ENCODE data around the gene LIPC. TPM values are rescaled to one million over a fixed set of nuclear protein-coding genes. Genes with fewer than 3 reads are reported as not detected.

The LIPC gene
- total RNA-seq, 1 donor from 2014 or later, result not detected

GRCh38 chr15:58605931-58606530 is 174.2 kb downstream of the LIPC start:
- H3K27ac Mint-ChIP-seq (ENCODE audit: unreplicated experiment), result no peak overlapping the region
- H3K9me3 Mint-ChIP-seq (ENCODE audit: unreplicated experiment), result no peaks in the 10 kb centered on the region
- no peak for DNase-seq (ENCODE audit: low spot score)
- H3K36me3 Mint-ChIP-seq (ENCODE audit: low read depth, unreplicated experiment), result peaks cover 24% of the 10 kb centered on the region
- no peak overlapping the region for H3K4me3 Mint-ChIP-seq (ENCODE audit: unreplicated experiment)
- TF ChIP-seq CTCF (IDR thresholded peaks at IDR 0.05; ENCODE audit: unreplicated experiment), result no peak
- no peaks in the 10 kb centered on the region for H3K4me1 Mint-ChIP-seq (ENCODE audit: unreplicated experiment)
- H3K27me3 Mint-ChIP-seq (ENCODE audit: unreplicated experiment), result peaks cover 2% of the 10 kb centered on the region

- H3K9me3 Mint-ChIP-seq (ENCODE audit: unreplicated experiment), result no peaks in the 10 kb centered on the region
- H3K4me3 Mint-ChIP-seq (ENCODE audit: unreplicated experiment), result no peak overlapping the region
- peaks cover 2% of the 10 kb centered on the region for H3K27me3 Mint-ChIP-seq (ENCODE audit: unreplicated experiment)
- no peak for TF ChIP-seq CTCF (IDR thresholded peaks at IDR 0.05; ENCODE audit: unreplicated experiment)
- H3K27ac Mint-ChIP-seq (ENCODE audit: unreplicated experiment), result no peak overlapping the region
- no peaks in the 10 kb centered on the region for H3K4me1 Mint-ChIP-seq (ENCODE audit: unreplicated experiment)
- DNase-seq (ENCODE audit: low spot score), result no peak
- peaks cover 24% of the 10 kb centered on the region for H3K36me3 Mint-ChIP-seq (ENCODE audit: low read depth, unreplicated experiment)
Measured at GRCh38 chr15:58606577-58607080, 174.8 kb downstream of the LIPC start.

DNA sequence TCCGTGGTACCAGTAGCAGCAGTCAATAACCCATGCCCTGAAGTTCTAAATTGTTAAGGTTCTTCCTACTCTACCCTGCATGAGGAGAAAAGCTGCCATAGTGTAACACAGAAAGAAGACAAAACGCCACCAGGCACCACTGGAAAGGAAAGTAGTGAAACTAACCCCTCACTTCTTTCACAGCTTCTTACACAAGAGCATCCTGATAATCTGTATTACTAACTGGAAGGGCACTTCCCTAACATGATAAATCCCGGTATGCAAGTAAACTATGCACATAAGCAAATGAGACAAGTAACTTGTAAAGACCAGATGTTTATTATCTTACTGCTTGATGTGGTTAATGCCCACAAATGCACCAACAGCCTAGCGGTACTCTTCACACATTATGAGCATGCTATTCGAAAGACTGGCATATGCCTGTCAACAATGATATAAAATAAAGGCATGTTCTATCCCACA is 176.4 kb downstream of the LIPC start:
- Mint-ChIP-seq H3K27ac (ENCODE audit: unreplicated experiment) (no peak overlapping the region), H3K4me1 (ENCODE audit: unreplicated experiment) (no peaks in the 10 kb centered on the region), H3K36me3 (ENCODE audit: low read depth, unreplicated experiment) (peaks cover 21% of the 10 kb centered on the region), H3K4me3 (ENCODE audit: unreplicated experiment) (no peak overlapping the region), H3K27me3 (ENCODE audit: unreplicated experiment) (peaks cover 2% of the 10 kb centered on the region), H3K9me3 (ENCODE audit: unreplicated experiment) (no peaks in the 10 kb centered on the region)
- no peak for DNase-seq (ENCODE audit: low spot score)
- TF ChIP-seq CTCF (IDR thresholded peaks at IDR 0.05; ENCODE audit: unreplicated experiment), result no peak

- Mint-ChIP-seq H3K4me1 (ENCODE audit: unreplicated experiment) (no peaks in the 10 kb centered on the region), H3K9me3 (ENCODE audit: unreplicated experiment) (no peaks in the 10 kb centered on the region), H3K36me3 (ENCODE audit: low read depth, unreplicated experiment) (peaks cover 22% of the 10 kb centered on the region), H3K4me3 (ENCODE audit: unreplicated experiment) (no peak overlapping the region), H3K27ac (ENCODE audit: unreplicated experiment) (no peak overlapping the region), H3K27me3 (ENCODE audit: unreplicated experiment) (no peaks in the 10 kb centered on the region)
- TF ChIP-seq CTCF (IDR thresholded peaks at IDR 0.05; ENCODE audit: unreplicated experiment), result no peak
- no peak for DNase-seq (ENCODE audit: low spot score)
Measured at GRCh38 chr15:58608711-58609110, 176.9 kb downstream of the LIPC start.

All from endothelial cell (in vitro differentiated cells).